Measurements from ENCODE around the gene TNFAIP8L1.

The TNFAIP8L1 gene

DNA sequence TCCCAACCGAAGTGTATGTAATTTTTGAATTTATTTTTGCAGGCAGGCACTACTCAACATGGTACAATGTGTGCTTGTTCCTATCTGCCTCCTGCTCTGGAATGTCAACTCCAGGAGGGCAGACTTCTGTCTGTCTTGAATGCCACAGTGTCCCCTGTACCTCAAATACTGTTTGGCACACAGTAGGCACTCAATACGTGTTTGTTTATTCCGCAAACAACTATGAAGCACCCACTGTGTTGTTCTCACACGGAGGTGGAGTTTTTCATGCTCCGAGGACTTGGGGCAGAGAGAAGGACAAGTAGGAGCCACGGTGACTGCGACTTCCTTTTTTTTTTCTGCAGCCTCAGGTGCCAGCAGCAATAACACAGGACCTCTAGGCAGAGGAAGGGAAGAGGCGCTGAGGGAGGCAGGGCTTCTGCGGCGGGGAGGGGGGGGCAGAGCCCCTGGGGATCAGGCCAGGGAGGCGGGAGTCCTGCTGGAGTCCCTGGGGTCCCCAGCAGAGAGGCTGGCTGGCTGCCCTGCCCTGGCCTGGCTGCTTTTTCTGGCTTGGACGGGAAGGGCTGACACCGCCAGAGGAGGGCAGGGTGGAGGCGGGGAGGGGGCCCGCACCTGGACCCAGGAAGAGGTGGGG lies 29.3 kb upstream of the TNFAIP8L1 start:
- DNase-seq (ENCODE audit: low read depth in 2 of 2): no peak

DNA sequence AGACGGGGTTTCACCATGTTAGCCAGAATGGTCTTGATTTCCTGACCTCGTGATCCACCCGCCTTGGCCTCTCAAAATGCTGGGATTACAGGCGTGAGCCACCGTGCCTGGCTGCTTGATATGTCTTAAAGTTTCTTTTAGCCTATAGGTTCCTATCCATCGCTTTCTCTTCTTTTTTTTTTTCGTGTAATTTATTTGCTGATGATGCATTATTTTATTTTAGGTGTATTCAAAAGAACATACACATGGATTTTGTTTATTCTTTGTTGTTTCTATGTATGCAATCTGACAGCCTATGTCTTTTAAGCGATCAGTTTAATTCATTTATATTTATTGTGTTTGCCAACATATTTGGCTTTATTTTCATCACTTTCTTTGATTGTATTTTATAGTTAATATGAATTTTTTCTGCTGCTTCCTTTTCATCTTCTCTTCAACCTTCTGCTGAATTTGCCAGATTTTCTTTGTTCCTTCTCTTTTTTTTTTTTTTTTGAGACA lies 26.0 kb upstream of the TNFAIP8L1 start:
- no peak for DNase-seq (ENCODE audit: low read depth in 2 of 2)

DNA sequence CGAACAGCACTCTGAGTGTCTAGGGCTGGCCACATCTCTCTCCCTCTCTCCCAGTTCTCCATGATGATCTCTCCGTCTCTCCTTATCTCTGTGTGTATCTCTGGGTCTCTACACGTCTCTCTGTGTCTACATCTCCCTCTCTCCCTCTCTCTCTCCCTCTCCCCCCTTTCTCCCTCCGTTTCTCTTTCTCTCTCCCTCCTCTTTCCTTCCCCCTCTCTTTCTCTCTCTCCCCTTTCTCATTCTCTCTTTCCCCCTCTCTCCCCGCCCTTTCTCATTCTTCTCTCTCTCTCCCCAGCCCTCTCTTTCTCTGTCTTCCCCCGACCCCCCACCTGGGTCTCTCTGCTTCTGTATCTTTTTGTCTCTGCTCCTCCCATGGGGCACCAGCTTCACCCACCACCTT lies 21.3 kb upstream of the TNFAIP8L1 start:
- DNase-seq (ENCODE audit: low read depth in 2 of 2): no peak

DNA sequence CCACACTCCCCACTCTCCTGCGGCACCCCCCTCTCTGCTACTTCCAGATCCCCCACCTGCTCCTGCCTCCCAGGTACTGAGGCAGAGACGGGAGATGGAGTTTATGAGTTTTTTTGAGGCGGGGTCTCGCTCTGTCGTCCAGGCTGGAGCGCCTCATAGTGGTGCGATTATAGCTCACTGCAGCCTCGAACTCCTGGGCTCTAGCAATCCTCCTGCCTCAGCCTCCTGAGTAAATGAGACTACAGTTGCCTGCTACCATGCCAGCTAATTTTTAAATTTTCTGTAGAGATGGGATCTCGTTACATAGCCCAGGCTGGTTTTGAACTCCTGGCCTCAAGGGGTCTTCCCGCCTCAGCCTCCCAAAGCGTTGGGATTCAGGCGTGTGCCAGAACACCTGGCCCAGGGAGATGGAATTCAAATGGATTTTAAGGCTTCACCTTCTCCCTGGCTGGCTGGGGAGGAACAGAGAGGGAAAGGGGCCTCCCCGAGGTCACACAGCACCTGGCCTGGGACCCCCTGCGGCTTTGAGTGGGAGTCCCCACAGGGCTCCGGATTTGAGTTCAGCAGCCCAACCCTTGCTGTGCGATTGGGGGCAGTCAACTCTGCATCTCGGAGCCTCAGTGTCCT lies 19.5 kb upstream of the TNFAIP8L1 start:
- DNase-seq (ENCODE audit: low read depth in 2 of 2): no peak

DNA sequence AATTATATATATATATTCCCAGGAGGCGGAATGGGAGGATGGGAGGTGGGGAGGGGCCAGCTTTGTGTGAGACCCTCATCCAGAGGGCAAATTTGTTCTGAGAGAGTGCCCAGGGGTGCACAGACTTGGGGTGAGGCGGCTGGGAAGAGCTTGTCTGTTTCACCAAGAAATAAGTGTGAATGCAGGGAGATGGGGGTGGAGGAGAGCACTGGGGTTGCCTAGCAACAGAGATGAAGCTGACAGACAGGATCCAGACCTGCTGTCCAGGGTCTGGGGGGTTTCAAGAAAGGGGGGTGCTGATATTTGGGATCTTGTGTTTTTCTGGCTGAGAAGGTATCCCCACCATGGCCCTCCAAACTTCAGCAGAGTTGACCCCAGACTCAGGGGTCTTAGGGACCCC lies 18.6 kb upstream of the TNFAIP8L1 start:
- DNase-seq (ENCODE audit: low read depth in 2 of 2): no peak

DNA sequence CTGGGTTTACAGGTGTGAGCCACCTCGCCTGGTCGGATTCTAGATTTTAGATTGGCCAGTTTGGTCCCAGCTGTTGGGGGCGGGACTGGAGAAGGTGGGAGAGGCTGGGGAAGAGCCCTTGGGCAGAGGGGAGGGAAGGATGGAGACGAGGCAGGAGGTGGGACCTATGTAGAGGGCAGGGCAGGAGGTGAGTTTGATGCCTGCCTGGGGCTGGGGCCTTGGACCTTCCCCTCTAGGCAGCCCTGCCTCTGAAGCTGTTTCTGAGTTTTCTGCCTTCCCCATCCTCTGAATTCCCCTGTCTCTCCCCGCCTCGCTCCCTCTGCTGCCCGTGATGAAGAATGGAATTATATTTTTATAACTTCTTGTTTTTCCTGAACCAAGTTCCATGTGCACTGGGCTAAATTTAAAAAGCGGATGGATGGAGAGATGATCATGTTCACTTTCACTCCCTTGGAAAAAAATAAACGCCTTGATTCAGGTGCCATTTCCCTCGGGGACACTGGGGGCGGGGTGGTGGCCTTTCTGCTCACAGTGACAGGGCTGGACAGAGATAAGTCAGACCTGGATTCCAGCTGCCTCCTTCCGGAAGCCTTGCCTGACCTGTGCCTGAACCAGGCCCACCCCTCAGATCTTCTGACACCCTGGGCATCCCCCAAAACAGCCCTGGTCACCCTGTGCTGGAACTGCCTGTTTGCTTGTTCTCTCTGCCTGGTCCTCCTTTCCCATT lies 16.5 kb upstream of the TNFAIP8L1 start:
- no peak for DNase-seq (ENCODE audit: low read depth in 2 of 2)

DNA sequence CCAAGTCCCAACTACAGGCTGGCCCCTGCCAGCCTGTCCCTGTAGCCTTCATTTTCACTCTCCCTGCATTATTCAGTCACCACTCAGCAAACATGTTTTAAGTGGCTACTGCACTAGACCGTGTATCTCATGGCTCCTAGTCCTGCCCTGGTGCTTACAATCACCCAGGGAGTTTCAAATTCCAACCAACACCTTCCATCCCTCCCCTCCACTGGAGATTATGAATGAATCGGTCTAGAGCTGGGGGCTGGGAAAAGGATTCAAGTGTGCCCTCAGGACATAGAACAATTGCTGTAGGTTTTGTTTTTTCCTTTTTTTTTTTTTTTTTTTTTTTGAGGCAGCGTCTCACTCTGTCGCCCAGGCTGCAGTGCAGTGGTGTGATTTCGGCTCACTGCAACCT lies 15.0 kb upstream of the TNFAIP8L1 start:
- no peak for DNase-seq (ENCODE audit: low read depth in 2 of 2)

DNA sequence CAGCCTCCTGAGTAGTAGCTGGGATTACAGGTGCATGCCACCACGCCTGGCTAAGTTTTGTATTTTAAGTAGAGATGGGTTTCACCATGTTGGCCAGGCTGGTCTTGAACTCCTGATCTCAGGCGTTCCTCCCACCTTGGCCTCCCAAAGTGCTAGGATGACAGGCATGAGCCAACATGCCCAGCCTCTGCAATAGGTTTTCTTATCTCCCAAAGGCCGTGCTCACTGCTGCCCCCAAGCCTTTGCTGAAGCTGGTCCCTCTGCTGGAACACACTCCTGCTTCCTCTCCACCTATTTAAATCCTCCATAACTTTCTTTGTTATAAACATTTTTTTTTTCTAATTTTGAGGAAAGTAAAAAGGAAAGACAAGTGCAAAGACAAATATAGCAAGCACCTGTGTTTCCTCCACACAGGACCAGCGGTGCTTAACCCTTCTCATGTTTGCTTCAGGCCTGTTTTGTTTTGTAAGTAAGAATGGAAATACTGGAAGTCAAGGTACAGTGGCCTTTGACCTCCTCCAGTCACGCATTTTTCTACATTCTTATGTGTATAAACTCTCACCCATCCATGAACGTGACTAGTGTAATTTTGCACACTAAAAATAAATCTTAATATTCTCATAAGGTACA lies 14.5 kb upstream of the TNFAIP8L1 start:
- DNase-seq (ENCODE audit: low read depth in 2 of 2): no peak

DNA sequence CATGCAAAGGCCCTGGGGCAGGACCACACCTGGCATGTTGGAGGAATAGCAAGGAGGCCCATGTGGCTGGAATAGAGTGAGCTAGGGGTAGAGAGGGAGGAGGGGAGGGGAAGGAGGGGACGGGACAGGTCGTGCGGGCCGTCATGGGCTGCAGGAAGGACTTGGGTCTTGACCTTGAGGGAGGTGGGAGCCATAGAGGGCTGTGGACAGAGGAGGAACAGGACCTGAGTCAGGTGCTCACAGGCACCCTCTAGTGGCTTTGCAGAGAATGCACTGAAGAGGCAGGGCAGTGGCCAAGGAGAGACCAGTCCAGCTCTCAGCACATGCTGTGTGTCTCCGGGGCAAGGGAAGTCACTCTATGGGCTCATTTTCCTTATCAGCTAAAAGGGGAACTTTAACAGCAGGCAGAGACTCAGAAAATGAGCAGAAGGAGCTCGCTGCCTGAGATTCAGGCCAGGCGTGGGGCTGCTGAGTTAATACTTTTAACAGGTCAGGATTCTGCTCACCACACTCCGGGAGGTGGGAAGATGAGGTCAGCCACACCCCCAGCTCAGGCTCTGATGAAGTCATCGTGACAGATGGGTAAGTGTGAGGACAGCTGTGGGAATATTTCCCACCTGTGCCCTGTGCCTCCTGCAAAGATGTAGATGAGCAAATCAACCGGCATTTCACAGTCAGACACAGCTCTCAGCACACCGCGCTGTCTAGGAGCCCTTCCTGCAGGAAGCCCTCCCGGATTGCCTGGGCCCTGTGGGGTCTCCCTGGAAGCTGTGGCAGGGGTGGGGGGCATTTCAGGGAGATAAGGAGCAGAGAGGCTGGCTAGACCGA lies 6.0 kb upstream of the TNFAIP8L1 start:
- no peak for DNase-seq (ENCODE audit: low read depth in 2 of 2)

DNA sequence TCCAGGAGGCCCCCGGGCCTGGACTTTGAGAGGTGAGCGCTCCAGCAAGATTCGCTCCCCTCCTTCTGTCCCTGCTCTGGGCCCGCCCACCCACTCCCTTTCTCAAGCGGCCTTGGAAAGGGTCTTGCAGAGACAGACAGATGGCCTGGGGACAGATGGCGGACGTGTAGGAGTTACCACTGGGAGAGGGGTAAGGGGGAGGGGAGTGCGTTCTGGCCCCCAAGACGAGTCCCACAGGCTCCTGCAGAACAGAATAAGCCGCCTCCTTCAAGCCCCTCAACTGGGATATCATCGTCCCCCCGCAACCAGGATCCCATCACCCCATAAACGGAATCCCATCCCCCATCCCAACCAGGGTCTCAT lies 3.6 kb upstream of the TNFAIP8L1 start:
- no peak for DNase-seq (ENCODE audit: low read depth in 2 of 2)

DNA sequence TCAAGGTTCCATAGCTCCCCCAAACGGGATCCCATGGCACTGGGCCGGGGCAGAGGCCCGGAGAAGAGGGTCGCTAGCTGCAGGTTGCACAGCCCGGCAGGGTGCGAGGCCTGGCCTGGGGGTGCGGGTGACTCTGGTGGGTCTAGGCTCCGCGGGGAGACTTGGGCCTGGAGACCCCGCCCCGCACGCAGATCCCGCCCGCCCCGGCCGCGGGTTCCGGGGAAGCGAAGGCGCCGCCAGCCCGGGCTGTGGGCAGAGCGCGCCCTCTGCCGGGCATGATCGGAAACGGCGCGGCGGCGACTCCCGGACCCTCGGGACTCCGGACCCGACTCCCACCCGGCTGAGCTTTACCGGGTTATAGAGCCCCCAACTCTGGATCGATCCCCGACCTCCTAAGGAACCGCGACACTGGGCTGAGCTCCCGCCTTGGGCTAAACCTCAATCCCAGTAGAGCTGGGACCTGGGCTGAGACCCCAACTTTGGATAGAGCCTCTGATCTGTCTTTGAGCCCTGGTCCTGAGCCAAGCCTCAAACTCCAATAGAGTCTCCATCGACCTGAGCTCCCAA lies 3.1 kb upstream of the TNFAIP8L1 start:
- DNase-seq (ENCODE audit: low read depth in 2 of 2): no peak

DNA sequence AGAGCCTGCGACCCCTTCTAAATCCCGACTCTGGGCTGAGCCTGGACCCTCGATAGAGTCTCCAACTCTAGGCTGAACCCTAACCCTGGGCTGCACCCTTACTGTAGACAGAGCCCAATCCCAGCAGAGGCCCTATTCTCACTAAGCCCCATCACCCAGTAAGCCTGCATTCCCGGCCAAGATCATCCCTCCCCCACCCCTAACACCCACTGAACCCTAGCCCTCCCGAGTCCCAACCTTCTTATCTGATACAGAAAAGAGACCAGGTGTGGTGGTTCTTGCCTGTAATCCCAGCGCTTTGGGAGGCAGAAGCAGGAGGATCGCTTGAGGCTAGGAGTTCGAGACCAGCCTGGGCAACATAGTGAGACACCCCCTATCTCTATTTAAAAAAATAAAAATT lies 2.6 kb upstream of the TNFAIP8L1 start:
- DNase-seq (ENCODE audit: low read depth in 2 of 2): no peak

DNA sequence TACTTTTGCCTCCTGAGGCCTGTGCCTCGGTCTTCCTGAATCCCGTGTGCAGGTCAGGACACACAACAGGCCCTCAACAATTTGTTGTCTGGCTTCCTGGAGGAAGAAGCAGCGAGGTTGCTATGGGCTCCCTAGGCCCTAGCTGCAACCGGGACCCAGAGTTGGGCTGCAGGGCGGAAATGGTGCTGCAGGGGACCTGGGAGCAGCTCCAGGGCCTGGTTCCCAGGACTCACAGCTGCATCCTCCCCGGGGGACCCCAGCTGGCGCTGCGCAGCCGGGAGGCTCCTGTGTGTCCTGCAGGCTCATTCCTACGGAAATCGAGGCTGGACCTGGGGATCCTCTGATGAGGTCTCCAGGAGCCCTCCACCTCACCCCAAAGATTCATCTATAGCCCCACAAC lies 999 bp upstream of the TNFAIP8L1 start:
- DNase-seq (ENCODE audit: low read depth in 2 of 2): no peak

DNA sequence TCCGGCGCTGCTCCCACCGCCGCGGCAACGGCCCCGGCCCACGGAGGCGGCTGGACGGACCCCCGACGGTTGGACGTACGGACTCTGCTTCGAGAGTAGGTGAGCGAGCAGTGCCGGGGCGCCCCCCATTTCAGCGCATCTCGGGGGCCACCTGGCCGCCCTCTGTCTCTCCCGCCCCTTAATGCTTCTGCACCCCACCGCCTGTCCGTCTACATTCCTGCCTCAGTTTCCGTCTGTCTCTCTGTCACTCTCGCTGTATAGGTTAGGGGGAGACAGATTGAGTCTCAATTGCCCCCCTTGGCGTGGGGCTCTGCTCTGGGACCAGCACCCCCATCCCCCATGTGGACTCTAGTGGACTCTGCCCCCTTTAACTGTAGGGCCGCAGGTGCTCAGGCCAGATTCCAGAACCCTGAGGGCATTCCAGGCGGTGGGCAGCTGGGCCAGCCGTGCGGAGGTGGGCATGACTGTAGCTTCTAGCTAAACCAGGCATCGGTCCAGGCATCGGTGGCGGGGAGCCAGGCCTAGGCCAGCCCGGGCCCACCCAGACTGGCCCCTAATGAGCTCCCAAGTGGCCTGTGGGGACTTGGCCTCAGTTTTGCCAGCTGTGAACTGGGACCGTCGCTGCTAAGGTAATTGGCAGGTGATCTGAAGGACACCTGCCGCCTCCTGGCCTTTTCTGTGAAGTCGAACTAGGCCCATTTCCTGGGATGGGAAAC lies 373 bp downstream of the TNFAIP8L1 start:
- no peak for DNase-seq (ENCODE audit: low read depth in 2 of 2)

DNA sequence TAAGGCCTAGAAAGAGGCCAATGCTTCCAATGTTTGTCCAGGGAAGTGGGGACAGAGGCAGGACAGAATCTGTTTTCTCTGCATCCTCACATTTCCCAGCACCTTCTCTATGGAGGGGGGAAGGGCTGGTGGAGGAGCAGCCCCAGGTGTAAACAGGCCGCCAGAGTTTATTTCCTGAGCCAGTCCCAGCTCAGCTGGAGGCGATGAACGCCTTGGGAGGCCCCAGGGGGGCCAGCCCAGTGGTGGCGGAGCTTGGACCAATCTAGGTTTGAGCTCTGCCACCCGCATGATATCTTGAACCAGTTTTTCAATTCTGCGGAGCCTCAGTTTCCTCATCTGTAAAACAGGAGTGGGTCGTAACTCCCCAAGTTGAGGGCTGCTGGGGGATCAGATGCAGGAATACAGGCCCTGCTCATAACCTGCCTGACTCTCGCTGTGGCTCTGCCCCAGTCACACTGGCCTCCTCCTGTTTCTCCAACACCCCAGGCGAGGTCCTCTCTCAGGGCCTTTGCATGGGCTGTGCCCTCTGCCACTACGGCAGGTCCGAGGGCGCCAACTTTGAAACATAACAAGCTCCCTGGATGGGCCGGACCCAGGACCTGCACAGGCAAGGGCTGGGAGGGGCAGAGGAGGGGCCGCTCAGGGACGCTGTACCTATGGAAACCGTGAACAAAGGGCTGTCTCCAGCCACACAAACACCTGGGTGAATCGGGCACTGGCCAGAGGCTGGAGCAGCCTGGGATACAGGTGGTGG lies 1.1 kb downstream of the TNFAIP8L1 start:
- no peak for DNase-seq (ENCODE audit: low read depth in 2 of 2)

DNA sequence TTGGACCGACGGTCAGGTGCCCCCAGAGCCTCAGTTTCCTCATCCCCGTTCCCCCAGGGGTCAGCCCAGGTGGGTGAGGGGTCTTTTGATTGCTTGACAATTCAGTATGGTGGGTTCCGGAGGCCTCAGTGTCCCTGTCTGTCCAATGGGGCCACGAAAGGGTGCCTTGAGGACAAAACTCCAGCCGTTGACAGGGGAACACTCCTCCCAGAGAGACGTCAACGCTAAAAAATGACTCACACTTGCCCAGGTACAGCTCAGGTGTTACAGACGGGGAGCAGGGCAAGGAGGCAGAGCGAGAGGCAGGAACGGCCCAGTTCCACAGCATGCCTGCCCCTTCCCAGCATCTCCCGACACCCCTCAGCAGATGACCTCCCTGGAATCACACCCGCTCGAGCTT lies 1.8 kb downstream of the TNFAIP8L1 start:
- no peak for DNase-seq (ENCODE audit: low read depth in 2 of 2)

DNA sequence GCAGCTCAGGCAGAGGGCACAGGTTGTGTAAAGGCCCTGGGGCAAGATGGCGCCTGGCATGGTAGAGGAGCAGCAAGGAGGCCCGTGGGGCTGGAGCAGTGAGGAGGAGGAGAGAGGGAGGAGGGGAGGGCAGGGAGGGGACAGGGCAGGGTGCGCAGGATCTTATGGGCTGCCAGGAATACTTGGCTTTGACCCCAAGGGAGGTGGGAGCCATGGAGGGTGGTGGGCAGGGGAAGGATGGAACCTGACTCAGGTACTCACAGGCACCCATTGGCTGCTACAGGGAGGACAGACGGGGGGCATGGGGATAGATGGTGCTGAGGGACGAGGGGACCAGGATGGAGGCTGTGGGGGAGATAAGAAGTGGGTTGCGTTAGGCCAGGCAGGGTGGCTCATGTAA lies 3.3 kb downstream of the TNFAIP8L1 start:
- DNase-seq (ENCODE audit: low read depth in 2 of 2): no peak

DNA sequence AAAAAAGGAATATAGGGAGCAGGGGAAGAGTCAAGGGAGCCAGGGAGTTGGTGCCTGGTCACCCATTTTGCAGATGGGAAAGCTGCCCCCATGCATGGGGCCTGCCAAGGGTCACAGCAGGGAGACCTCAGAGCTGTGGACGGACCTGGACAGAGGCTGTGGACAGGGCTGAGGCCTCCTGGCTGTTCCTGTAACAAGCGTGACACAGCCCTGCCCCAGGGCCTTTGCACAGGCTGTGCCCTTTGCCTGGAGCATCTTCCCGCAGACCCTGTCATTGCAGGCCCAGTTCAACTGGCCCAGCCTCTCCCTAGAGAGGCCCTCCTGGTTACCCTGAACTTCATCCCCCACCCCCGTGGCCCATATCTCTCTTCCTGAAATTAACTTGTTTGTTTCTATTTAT lies 6.4 kb downstream of the TNFAIP8L1 start:
- no peak for DNase-seq (ENCODE audit: low read depth in 2 of 2)

DNA sequence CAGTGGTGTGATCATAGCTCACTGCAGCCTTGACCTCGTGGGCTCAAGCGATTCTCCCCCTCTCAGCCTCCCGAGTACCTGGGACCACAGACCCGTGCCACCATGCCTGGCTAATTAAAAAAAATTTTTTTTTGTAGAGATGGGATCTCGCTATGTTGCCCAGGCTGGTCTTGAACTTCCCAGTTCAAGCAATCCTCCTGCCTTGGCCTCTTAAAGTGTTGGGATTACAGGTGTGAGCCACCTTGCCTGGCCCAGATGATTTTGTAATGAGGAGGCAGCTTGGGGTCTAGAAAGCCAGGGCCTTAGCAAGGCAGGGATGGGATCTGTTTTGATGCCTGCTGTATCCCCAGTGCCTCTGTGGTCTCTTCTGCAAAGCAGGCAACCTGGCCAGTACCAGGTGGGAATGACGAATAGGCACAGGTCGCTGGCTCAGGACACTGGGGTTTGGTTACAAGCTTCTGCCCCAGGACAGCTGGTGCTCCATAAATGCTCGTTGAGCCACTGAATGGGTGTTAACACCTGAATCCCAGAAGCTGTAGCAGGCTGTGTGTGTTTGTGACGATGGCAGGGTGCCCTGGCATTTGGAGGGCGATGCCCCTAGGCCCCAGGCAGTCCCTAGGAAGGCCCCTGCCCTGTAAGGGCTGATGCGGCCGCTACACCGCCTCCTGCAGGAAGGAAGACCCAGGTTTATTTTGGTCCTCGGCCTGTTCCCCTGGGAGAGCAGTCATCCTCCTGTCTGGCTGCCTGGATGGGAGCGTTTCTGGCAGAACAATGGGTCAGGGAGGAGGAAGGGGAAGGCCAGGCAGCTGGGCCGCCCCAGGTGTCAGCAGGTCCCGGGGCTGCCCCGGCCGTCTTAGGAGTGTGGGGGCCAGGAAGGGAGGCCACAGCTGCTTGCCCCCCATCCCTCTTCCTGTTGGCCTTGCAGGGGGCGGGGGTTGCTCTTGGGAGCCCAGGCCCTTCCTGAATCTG lies 8.6 kb downstream of the TNFAIP8L1 start:
- no peak for DNase-seq (ENCODE audit: low read depth in 2 of 2)
